Hepatocyte (in vitro differentiated cells): ENCODE results near the gene RGS11. TPM values are rescaled to one million over a fixed set of nuclear protein-coding genes. Genes with fewer than 3 reads are reported as not detected.

Experiments used
- DNase-seq: peaks from one replicate; pipeline ENCODE4 v3.0.0-alpha.2; 2016; ENCODE audit warnings: low spot score
- H2AFZ ChIP-seq: fragments of 200-600 bp; sonication (generic); 2 replicates; pipeline ENCODE4 v1.6.0; 2016; ENCODE audit warnings: antibody characterized with exemption, mild to moderate bottlenecking
- H3K27ac ChIP-seq: fragments of 200-600 bp; sonication (generic); 2 replicates; pipeline ENCODE4 v1.5.1; 2016; ENCODE audit warnings: mild to moderate bottlenecking
- H3K27me3 ChIP-seq: fragments of 200-600 bp; sonication (generic); 2 replicates; pipeline ENCODE4 v1.6.1; 2016
- H3K36me3 ChIP-seq: fragments of 200-600 bp; sonication (generic); replicated peaks from 2 replicates; pipeline ENCODE4 v1.5.1; 2016; ENCODE audit warnings: low read depth; ENCODE audit not compliant: insufficient read depth
- H3K4me1 ChIP-seq: fragments of 200-600 bp; sonication (generic); 2 replicates; pipeline ENCODE4 v1.5.1; 2016; ENCODE audit warnings: mild to moderate bottlenecking, moderate library complexity; ENCODE audit not compliant: insufficient read depth
- H3K4me2 ChIP-seq: fragments of 200-600 bp; sonication (generic); 2 replicates; pipeline ENCODE4 v1.6.0; 2016
- H3K4me3 ChIP-seq: fragments of 200-600 bp; sonication (generic); 2 replicates; pipeline ENCODE4 v1.5.1; 2016; ENCODE audit warnings: mild to moderate bottlenecking
- H3K79me2 ChIP-seq: fragments of 200-600 bp; sonication (generic); 2 replicates; pipeline ENCODE4 v1.6.0; 2017; ENCODE audit warnings: mild to moderate bottlenecking
- H3K9me2 ChIP-seq: fragments of 200-600 bp; sonication (generic); replicated peaks from 2 replicates; pipeline ENCODE4 v1.6.0; 2017; ENCODE audit warnings: mild to moderate bottlenecking; ENCODE audit not compliant: insufficient read depth
- H3K9me3 ChIP-seq: fragments of 200-600 bp; sonication (generic); 2 replicates; pipeline ENCODE4 v1.5.1; 2016; ENCODE audit warnings: low read depth, mild to moderate bottlenecking
- H4K20me1 ChIP-seq: fragments of 200-600 bp; sonication (generic); 2 replicates; pipeline ENCODE4 v1.6.0; 2016; ENCODE audit warnings: mild to moderate bottlenecking; ENCODE audit not compliant: insufficient read depth, poor library complexity, severe bottlenecking
- EZH2 ChIP-seq: fragments of 200-600 bp; sonication (generic); IDR thresholded peaks from 2 replicates; pipeline ENCODE4 v1.6.1; 2016; ENCODE audit warnings: antibody characterized with exemption, mild to moderate bottlenecking, borderline replicate concordance
- EZH2phosphoT487 ChIP-seq: fragments of 200-600 bp; sonication (generic); IDR thresholded peaks from one replicate; pipeline ENCODE4 v1.6.1; 2018; ENCODE audit warnings: antibody characterized with exemption, mild to moderate bottlenecking, low read depth, moderate library complexity; ENCODE audit not compliant: unreplicated experiment, severe bottlenecking
- WGBS: methylation state at CpG from one replicate; pipeline ENCODE4 v1.1.6; 2016; ENCODE audit warnings: low lambda C conversion rate; ENCODE audit errors: missing lambda C conversion rate; 5-methylcytosine and 5-hydroxymethylcytosine counted together
- polyA plus RNA-seq: library from polyadenylated mRNA; unstranded; fragments of >200 nt; fragmentation: Nextera tagmentation; extraction: Ambion mirVana; gene quantifications from 2 replicates; pipeline ENCODE4 v1.2.1, GENCODE V29; 2016
- total RNA-seq: library from RNA; depleted of rRNA; stranded (reverse); fragments of >200 nt; gene quantifications from 2 replicates; pipeline ENCODE4 v1.2.3, GENCODE V29; 2014
- TF ChIP-seq, protein P1 (sequence below): fragments of 200-600 bp; sonication (generic); IDR thresholded peaks from 2 replicates; pipeline ENCODE4 v1.5.1; 2016; ENCODE audit warnings: antibody characterized with exemption, mild to moderate bottlenecking; ENCODE audit not compliant: poor library complexity

The RGS11 gene
- total and polyA plus RNA-seq, 2 experiments from 2014 or later = 0.57 to 0.93 TPM

DNA sequence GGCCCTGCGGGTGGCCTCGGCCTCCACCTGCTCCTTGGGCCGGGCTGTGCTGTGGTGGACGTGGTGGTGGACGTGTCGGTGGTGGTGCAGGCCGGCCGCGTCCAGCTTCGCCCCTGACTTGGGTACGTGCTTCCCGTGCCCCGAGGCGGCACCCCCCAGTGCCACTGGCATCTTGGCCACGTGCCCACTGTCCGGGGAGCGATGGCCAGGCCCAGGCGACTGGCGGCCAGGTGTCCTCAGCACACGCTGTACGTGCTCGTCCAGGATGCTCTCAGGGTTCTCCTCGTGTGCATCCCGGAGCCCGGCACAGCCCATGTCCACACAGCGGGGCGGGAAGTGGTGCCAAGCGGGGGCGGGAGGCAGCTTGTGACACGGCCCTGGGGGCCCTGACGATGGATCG lies 22.1 kb upstream of the RGS11 start:
- no peaks in the 10 kb centered on the region for H3K4me1 ChIP-seq
- TF ChIP-seq EZH2phosphoT487 = no peak
- TF ChIP-seq EZH2 = no peak
- TF ChIP-seq, protein P1, sequence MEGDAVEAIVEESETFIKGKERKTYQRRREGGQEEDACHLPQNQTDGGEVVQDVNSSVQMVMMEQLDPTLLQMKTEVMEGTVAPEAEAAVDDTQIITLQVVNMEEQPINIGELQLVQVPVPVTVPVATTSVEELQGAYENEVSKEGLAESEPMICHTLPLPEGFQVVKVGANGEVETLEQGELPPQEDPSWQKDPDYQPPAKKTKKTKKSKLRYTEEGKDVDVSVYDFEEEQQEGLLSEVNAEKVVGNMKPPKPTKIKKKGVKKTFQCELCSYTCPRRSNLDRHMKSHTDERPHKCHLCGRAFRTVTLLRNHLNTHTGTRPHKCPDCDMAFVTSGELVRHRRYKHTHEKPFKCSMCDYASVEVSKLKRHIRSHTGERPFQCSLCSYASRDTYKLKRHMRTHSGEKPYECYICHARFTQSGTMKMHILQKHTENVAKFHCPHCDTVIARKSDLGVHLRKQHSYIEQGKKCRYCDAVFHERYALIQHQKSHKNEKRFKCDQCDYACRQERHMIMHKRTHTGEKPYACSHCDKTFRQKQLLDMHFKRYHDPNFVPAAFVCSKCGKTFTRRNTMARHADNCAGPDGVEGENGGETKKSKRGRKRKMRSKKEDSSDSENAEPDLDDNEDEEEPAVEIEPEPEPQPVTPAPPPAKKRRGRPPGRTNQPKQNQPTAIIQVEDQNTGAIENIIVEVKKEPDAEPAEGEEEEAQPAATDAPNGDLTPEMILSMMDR = no peak
- no peak for DNase-seq
- WGBS = 98% methylated on average over 26 of the region's 32 CpGs
- H3K79me2 ChIP-seq = no peaks in the 10 kb centered on the region
- H2AFZ ChIP-seq = no peak overlapping the region
- no peaks in the 10 kb centered on the region for H3K27me3 ChIP-seq
- H3K9me2 ChIP-seq = no peaks in the 10 kb centered on the region
- no peaks in the 10 kb centered on the region for H3K9me3 ChIP-seq
- no peak overlapping the region for H3K27ac ChIP-seq
- H4K20me1 ChIP-seq = no peaks in the 10 kb centered on the region
- H3K36me3 ChIP-seq = no peaks in the 10 kb centered on the region
- H3K4me2 ChIP-seq = no peak overlapping the region
- no peak overlapping the region for H3K4me3 ChIP-seq

DNA sequence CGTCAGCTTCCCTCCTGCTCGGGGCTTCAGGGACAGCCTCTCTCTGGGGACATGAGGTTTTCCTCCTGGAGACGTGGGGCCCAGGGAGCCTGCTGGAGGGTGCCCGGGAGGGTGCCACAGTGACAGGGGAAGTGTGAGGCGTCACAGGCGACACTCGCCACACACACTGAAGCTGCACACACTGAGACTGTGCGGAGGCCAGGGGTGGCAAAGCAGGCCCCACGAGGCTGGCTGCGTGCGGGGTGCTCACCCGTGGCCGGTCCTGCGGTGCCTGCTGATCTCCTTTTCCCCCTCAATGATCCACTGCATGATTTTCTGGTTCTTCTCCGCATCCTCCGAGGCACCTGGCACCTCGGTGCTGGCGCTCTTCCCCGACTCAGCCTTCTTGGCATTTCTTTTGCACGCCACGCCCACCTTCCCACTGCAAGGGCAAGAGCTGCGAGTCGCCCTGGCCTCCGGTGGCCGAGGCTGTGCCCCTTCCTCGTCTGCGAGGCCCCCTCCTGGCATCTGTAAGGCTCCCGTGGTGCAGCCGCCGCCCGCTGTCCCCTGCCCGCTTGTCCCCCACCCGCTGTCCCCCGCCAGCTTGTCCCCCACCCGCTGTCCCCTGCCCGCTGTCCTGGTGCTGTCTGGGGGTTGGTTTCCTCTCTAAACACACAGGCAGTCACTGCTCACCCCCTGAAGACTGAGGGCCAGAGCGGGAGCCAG lies 21.2 kb upstream of the RGS11 start:
- no peak overlapping the region for H2AFZ ChIP-seq
- no peak overlapping the region for H3K4me3 ChIP-seq
- H3K27me3 ChIP-seq = no peaks in the 10 kb centered on the region
- H4K20me1 ChIP-seq = no peaks in the 10 kb centered on the region
- H3K9me2 ChIP-seq = no peaks in the 10 kb centered on the region
- TF ChIP-seq, protein P1 = no peak
- TF ChIP-seq EZH2phosphoT487 = no peak
- no peak for TF ChIP-seq EZH2
- no peaks in the 10 kb centered on the region for H3K4me1 ChIP-seq
- H3K4me2 ChIP-seq = no peak overlapping the region
- no peak for DNase-seq
- no peaks in the 10 kb centered on the region for H3K79me2 ChIP-seq
- H3K9me3 ChIP-seq = no peaks in the 10 kb centered on the region
- H3K36me3 ChIP-seq = no peaks in the 10 kb centered on the region
- H3K27ac ChIP-seq = no peak overlapping the region
- 96% methylated on average over 34 of the region's 37 CpGs for WGBS

DNA sequence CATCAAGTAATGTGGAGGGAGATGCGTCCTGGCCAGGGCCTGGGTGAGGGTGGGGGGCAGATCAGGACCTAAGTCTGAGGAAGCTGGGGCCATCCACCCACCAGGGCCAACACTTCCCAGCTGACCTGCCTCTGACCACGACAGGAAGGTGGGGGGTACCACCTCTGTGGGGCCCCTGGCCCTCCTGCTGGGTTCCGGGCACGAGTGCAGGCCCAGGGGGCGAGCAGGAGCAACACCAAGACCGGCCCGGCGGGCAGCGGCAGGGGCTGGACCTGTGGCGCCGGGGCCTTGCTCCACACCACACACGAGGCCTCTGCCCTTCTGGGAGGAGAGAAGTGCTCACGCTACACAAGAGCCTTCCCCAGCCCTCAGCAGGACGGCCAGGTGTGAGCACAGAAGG lies 20.5 kb upstream of the RGS11 start:
- Histone ChIP-seq H3K79me2 (no peaks in the 10 kb centered on the region), H3K9me3 (no peaks in the 10 kb centered on the region), H3K9me2 (no peaks in the 10 kb centered on the region), H3K4me3 (no peak overlapping the region), H3K4me1 (no peaks in the 10 kb centered on the region), H4K20me1 (no peaks in the 10 kb centered on the region), H3K27ac (no peak overlapping the region), H2AFZ (no peak overlapping the region), H3K36me3 (no peaks in the 10 kb centered on the region), H3K4me2 (no peak overlapping the region), H3K27me3 (no peaks in the 10 kb centered on the region)
- TF ChIP-seq EZH2 (no peak), EZH2phosphoT487 (no peak)
- TF ChIP-seq, protein P1 = no peak
- 98% methylated on average over 13 of the region's 14 CpGs for WGBS
- no peak for DNase-seq
